Gastroesophageal sphincter (tissue), 3 donors: ENCODE data around the gene CDH4.

Experiments
- CTCF ChIP-seq, 4 experiments: fragments of 200-600 bp in 2 of 4; fragments of 450-650 bp in 2 of 4; sonication (generic) in 1 of 4; IDR thresholded peaks; one replicate each; pipeline ENCODE4 v1.5.1; 2017 to 2019; ENCODE audit warnings: antibody characterized with exemption in 4 of 4, mild to moderate bottlenecking in 2 of 4, moderate library complexity in 2 of 4
- POLR2A ChIP-seq, 2 donors: fragments of 450-650 bp; IDR thresholded peaks; one replicate each; pipeline ENCODE4 v1.6.1; 2017; ENCODE audit warnings: antibody characterized with exemption in 2 of 2, mild to moderate bottlenecking in 2 of 2, moderate library complexity in 1 of 2

DNA sequence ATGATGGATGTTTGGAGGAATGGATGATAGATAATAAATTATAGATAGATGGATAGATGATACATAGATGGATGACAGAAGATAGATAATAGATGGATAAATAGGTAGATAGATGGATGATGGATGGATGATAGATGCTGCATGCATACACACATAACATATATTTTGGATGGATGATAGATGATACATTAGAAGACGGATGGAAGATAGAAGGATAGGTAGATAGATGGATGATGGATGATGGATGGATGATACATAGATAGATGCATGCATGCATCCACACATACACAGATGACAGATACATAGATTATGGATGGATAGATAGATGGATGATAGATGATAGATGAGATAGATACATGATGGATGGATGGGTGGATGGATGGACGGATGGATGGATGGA, 425.9 kb downstream of the CDH4 start:
- TF ChIP-seq POLR2A (IDR thresholded peaks at IDR 0.05) (no peak), CTCF (IDR thresholded peaks at IDR 0.05) (no peak)
